BJ (cell line): ENCODE measurements around the gene NFKBIA. TPM values are rescaled to one million over a fixed set of nuclear protein-coding genes. Genes with fewer than 3 reads are reported as not detected.

ENCODE experiments used
- CTCF ChIA-PET: fragments of 350-600 bp; formaldehyde crosslinking; extraction: SDS; loops from one replicate; lab custom pipeline; 2021; ENCODE audit warnings: antibody characterized with exemption, inconsistent platforms; lab: Yijun Ruan, JAX
- POLR2A ChIA-PET: fragments of 300-600 bp; sonication (Branson Sonifier 250); formaldehyde crosslinking; extraction: SDS; loops from one replicate; lab custom pipeline; 2021; ENCODE audit warnings: antibody characterized with exemption; lab: Charles Lee
- DNase-seq: peaks from one replicate; pipeline ENCODE4 v3.0.0-alpha.2; 2011; ENCODE audit warnings: low read depth
- H3K27me3 ChIP-seq: 2 replicates; pipeline ENCODE4 v1.6.0; 2011; ENCODE audit warnings: low read length; ENCODE audit not compliant: control insufficient read depth, insufficient read depth
- H3K36me3 ChIP-seq: 2 replicates; pipeline ENCODE4 v1.5.1; 2011; ENCODE audit warnings: low read length; ENCODE audit not compliant: control insufficient read depth, insufficient read depth
- H3K4me3 ChIP-seq: 2 replicates; pipeline ENCODE4 v1.5.1; 2011; ENCODE audit warnings: low read depth, mild to moderate bottlenecking, control low read depth, low read length
- polyA plus RNA-seq: library from polyadenylated mRNA; depleted of rRNA; stranded (reverse); fragments of >200 nt; gene quantifications from 2 replicates; pipeline ENCODE4 v1.2.3, GENCODE V29; 2011
- TF ChIP-seq, protein P1 (sequence below): IDR thresholded peaks from 2 replicates; pipeline ENCODE4 v1.5.1; 2011; ENCODE audit warnings: low read depth, mild to moderate bottlenecking, control low read depth, inconsistent platforms, low read length, moderate library complexity; ENCODE audit not compliant: insufficient read depth

NFKBIA gene
- polyA plus RNA-seq, 1 experiment, result 73.2 TPM

DNA sequence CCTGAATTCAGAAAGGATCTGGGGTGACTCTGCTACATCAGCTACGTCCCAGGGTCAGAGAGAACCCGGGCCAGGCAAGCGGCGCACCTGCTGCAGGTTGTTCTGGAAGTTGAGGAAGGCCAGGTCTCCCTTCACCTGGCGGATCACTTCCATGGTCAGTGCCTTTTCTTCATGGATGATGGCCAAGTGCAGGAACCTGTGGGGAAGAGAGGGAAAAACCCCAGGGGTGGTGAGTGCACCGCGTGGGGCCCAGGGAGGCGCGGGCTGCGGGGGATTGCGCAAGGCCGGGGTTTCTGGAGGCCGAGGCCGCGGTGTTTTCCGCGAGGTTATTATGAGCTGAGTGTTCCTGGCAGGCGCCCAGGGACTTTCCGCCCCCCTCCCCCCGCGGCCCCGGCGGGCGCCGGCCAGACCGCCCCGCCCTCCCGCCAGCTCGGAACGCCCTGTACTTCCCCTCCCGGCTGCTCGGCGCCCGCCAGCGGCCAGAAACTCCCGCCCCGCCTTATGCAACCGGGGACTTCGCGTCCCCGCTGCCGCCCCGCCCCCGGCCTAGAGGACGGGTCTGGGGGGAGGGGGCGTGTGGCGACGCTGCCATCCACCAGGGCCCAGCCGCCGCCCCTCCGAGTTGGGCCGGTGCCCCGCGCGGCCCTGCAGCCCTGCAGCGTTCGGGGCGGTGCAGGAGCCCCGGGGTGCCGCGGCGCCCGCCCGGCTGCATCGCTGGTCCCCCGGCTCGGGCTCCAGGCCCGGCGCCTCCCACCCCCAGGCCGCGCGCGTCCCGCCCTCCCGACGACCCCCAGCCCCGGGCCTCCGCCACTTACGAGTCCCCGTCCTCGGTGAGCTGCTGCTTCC is 723 bp downstream of the NFKBIA start:
- POLR2A ChIA-PET, result interaction anchor here (0.5 to 2.4 kb wide), 9 partner anchors 10 to 780 kb away, joined by 3 to 16 read pairs (median 3); partner anchors contain the start of gene PSMA6
- no peaks in the 10 kb centered on the region for H3K27me3 ChIP-seq
- CTCF ChIA-PET, result interaction anchor here (0.8 to 4.9 kb wide), 17 partner anchors 10 to 190 kb away, joined by 3 to 45 read pairs (median 4); no protein-coding TSS in a partner anchor
- H3K4me3 ChIP-seq, result peak overlapping the region; percentile 88
- TF ChIP-seq, protein P1, sequence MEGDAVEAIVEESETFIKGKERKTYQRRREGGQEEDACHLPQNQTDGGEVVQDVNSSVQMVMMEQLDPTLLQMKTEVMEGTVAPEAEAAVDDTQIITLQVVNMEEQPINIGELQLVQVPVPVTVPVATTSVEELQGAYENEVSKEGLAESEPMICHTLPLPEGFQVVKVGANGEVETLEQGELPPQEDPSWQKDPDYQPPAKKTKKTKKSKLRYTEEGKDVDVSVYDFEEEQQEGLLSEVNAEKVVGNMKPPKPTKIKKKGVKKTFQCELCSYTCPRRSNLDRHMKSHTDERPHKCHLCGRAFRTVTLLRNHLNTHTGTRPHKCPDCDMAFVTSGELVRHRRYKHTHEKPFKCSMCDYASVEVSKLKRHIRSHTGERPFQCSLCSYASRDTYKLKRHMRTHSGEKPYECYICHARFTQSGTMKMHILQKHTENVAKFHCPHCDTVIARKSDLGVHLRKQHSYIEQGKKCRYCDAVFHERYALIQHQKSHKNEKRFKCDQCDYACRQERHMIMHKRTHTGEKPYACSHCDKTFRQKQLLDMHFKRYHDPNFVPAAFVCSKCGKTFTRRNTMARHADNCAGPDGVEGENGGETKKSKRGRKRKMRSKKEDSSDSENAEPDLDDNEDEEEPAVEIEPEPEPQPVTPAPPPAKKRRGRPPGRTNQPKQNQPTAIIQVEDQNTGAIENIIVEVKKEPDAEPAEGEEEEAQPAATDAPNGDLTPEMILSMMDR, result no peak
- DNase-seq, result peak; percentile 57
- peaks cover 19% of the 10 kb centered on the region for H3K36me3 ChIP-seq

DNA sequence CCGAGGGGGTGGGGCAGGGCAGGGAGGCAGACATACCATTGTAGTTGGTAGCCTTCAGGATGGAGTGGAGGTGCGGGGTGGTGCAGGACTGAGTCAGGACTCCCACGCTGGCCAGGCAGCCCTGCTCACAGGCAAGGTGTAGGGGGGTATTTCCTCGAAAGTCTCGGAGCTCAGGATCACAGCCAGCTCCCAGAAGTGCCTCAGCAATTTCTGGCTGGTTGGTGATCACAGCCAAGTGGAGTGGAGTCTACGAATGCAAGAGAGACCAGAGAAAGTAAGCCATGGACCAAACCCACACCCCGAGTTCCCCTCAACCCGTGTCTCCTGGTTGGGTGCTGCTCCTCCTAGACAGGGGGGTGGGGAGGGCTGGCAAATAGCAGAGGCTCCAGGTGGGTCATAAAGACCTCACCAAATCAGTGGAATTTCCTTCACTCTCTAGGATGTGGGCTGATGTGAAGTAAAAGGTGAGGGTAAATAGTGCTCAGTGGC is 1.4 kb downstream of the NFKBIA start:
- ChIA-PET CTCF (interaction anchor here (0.5 to 4.9 kb wide), 13 partner anchors 11 to 192 kb away, joined by 3 to 45 read pairs (median 5); no protein-coding TSS in a partner anchor), POLR2A (interaction anchor here (0.9 to 2.4 kb wide), 5 partner anchors 10 to 111 kb away, joined by 3 to 16 read pairs (median 5); partner anchors contain the start of gene PSMA6)
- DNase-seq, result no peak

DNA sequence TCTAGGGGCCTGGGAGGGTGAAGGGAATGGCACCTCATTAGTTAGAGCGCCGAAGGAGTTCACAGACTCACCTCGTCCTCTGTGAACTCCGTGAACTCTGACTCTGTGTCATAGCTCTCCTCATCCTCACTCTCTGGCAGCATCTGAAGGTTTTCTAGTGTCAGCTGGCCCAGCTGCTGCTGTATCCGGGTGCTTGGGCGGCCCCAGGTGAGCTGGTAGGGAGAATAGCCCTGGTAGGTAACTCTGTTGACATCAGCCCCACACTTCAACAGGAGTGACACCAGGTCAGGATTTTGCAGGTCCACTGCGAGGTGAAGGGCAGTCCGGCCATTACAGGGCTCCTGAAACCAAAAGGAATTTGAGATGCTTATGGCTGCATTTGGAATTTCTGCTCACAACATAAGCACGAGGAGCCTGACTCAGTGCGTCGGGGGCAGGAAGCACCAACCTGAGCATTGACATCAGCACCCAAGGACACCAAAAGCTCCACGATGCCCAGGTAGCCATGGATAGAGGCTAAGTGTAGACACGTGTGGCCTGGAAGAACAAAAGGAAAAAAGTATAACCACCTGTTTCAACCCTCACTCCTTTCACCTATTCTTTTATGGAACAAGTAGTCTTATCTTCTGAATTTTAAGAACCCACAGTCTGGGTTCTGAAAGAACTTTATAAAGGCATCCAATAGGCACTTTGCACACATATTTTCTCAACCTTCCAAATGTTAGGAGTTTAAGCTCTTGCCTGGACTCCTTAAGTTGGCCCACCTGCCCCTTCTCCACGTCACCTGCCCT is 2.0 kb downstream of the NFKBIA start:
- ChIA-PET CTCF (interaction anchor here (0.5 to 4.9 kb wide), 5 partner anchors 17 to 192 kb away, joined by 3 to 45 read pairs (median 5); no protein-coding TSS in a partner anchor), POLR2A (interaction anchor here (0.7 kb wide), 1 partner anchor 246 kb away, joined by 6 read pairs; no protein-coding TSS in a partner anchor)
- H3K27me3 ChIP-seq, result no peaks in the 10 kb centered on the region
- H3K36me3 ChIP-seq, result peaks cover 19% of the 10 kb centered on the region
- peak overlapping the region; percentile 88 for H3K4me3 ChIP-seq
- TF ChIP-seq, protein P1, result no peak
- DNase-seq, result no peak

More for the DNA sequence above, 1.4 kb downstream of the NFKBIA start:
- peaks cover 19% of the 10 kb centered on the region for H3K36me3 ChIP-seq
- H3K27me3 ChIP-seq, result no peaks in the 10 kb centered on the region
- TF ChIP-seq, protein P1, result no peak
- peak overlapping the region; percentile 88 for H3K4me3 ChIP-seq

DNA sequence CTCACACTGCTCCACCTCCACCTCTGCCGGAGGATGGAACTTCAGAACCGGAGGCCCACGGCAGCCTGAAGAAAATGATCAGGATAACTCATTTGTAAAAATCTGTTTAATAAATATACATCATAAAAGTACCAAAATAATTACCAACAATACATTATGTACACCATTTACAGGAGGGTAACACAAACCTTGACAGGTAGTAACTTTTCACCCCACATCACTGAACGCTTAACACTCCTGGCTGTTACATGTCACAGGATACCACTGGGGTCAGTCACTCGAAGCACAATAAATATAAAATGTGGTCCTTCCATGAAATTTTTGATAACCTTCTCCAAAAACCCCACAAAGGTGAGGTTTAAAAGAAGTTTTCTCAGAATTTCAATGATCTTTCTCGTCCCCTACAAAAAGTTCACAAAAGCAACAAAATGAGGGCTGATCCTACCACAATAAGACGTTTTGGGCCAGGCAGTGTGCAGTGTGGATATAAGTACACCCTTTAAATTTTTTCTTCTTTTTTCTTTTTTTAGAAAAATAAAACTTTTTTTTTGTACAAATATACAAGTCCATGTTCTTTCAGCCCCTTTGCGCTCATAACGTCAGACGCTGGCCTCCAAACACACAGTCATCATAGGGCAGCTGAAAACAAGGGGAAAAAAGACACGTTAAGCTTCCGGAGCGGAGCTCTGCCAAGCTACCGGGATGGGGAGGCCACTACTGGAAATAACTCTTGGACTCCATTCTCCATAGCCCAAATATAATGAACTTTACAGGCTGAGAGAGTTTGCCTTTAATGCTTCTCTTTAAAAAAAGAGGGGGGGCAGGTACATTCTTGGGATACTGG is 2.9 kb downstream of the NFKBIA start:
- Histone ChIP-seq H3K4me3 (peak overlapping the region; percentile 88), H3K27me3 (no peaks in the 10 kb centered on the region), H3K36me3 (peaks cover 19% of the 10 kb centered on the region)
- TF ChIP-seq, protein P1, result no peak
- DNase-seq, result no peak
- ChIA-PET POLR2A (interaction anchor here (0.6 to 0.7 kb wide), 2 partner anchors 12 to 246 kb away, joined by 6 read pairs; no protein-coding TSS in a partner anchor), CTCF (interaction anchor here (2.5 to 4.9 kb wide), 2 partner anchors 16 to 188 kb away, joined by 15 to 45 read pairs; no protein-coding TSS in a partner anchor)
